ENCODE results near the gene MMP21. TPM values are rescaled to one million over a fixed set of nuclear protein-coding genes. Genes with fewer than 3 reads are reported as not detected.

MMP21 gene
- total RNA-seq, 2 experiments from 2014 or later = not detected

DNA sequence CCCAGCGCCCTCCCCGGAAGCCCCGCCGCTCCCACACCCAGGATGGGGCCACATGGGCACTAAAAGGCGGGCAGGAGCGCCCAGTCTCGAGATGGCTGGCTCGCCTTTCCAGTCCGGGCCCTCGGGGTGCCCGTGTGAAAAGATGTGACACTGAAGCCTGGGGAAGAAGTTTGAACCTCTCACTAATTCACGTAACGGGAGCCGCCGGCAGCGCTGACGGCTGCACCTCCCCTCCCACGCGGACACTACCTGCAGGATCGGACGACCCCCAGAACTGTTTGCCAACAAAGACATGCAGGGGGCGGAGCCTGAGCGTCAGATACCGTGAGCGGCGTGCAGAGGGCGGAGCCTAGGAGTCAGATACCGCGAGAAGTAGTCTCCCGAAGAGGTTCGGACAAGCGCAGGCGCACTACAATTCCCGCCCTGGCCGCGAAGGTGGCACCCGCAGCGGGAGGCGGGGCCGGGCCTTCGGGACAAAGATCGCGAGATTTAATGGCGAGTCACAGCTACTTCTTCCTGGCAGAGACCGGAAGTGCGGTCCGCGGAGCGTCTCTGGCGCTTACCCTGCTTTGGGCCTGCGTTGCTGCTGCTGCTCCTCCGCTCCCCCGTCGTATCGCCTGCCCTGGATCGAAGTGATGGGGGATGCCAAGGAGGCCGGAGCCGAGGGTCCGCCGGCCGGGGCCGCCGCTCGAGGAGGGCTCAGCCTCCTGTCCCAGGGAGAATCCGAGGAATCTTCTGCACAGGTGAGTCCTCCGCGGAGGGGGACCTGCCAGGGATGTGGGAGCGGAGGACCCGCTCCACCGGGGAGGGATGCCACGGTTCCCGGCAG, 56.2 kb downstream of the MMP21 start, which contains the start of gene EDRF1:
EDRF1 (plus strand) TSS at position 537 of the 829 bp plus-strand sequence; CDS start at position 636, 99 bp downstream.
- H3K27me3 Mint-ChIP-seq = no peaks in the 10 kb centered on the region

More for the DNA sequence above, 56.2 kb downstream of the MMP21 start, which contains the start of gene EDRF1:
- ChIA-PET POLR2A (interaction anchor here (0.7 to 1.0 kb wide), 2 partner anchors 10 to 104 kb away, joined by 3 to 6 read pairs; partner anchors contain the start of genes BCCIP and UROS), CTCF (no interaction called here)
- Mint-ChIP-seq H3K9me3 (ENCODE audit: low read depth) (peaks cover 2% of the 10 kb centered on the region), H3K27ac (peak within 1 kb of the TSS; percentile 92), H3K36me3 (ENCODE audit: low read depth) (peaks cover 31% of the 10 kb centered on the region), H3K4me1 (peaks cover 26% of the 10 kb centered on the region), H3K4me3 (peak within 1 kb of the TSS; percentile 82)
- peak; percentile 99 for DNase-seq
- intact Hi-C loops (cut with DNase I, micrococcal nuclease) = loop anchor here (1.0 to 5.0 kb wide), 8 partner anchors 104 to 1300 kb away; partner anchors contain the start of genes BCCIP (in 2 of the 2), UROS (in 2 of the 2), FANK1 (in 1 of the 2) and LHPP (in 1 of the 2)
- ATAC-seq = peak; percentile 97

Small RNA genes within 50 kb of the gene (microRNA-seq; reads per million reads assigned to microRNA genes)
- 4.2 reads per million, percentile 10 among the genes with 10 or more reads in this experiment for gene MIR4484 (ENCODE audit: borderline replicate concordance)

Other genes with a start within 250 kb of the MMP21 start
- gene TEX36, start 92.7 kb downstream of the MMP21 start, total RNA-seq = not detected
- gene EDRF1, start 56.1 kb downstream of the MMP21 start, total RNA-seq = 10 to 100 TPM; 29.6 to 30.8 TPM
- 10 to 100 TPM; 37.3 to 39.6 TPM for gene UROS, start 47.4 kb upstream of the MMP21 start, total RNA-seq
- gene BCCIP, start 47.7 kb upstream of the MMP21 start, total RNA-seq = 100 to 1,000 TPM; 106 to 115 TPM
- 10 to 100 TPM; 19.4 to 23.5 TPM for gene DHX32, start 105.5 kb upstream of the MMP21 start, total RNA-seq
- gene FANK1, start 120.7 kb upstream of the MMP21 start, total RNA-seq = 1 to 10 TPM in 1 of 2 experiments, under 1 TPM in 1; 0.42 to 1.0 TPM